A549 (cell line): ENCODE results near the gene NPRL2.

ENCODE experiments used
- EP300 ChIP-seq, 2 experiments: fragments of >200 bp; sonication (Bioruptor Twin); formaldehyde crosslinking; IDR thresholded peaks; 2 replicates in 1 of 2; 3 replicates in 1 of 2; pipeline ENCODE4 v1.6.1; 2016 to 2017
- ESRRA ChIP-seq: fragments of 150-350 bp; IDR thresholded peaks from 2 replicates; pipeline ENCODE4 v1.6.1; 2014; ENCODE audit warnings: mild to moderate bottlenecking, low read length, borderline replicate concordance
- HDAC2 ChIP-seq: fragments of 200-600 bp; sonication (generic); IDR thresholded peaks from 2 replicates; pipeline ENCODE4 v1.6.1; 2016
- JUN ChIP-seq, 2 experiments: fragments of >200 bp; sonication (Bioruptor Twin); formaldehyde crosslinking; IDR thresholded peaks; 2 replicates in 1 of 2; 3 replicates in 1 of 2; pipeline ENCODE4 v1.6.1; 2016 to 2017
- MAZ ChIP-seq: fragments of 150-350 bp; IDR thresholded peaks from 2 replicates; pipeline ENCODE4 v1.6.1; 2014; ENCODE audit warnings: antibody characterized with exemption, low read depth, low read length, borderline replicate concordance
- NFE2L2 ChIP-seq: fragments of 150-350 bp; conservative IDR thresholded peaks from 2 replicates; pipeline ENCODE4 v1.6.1; 2014; ENCODE audit warnings: low read length
- POLR2A ChIP-seq: IDR thresholded peaks from 2 replicates; pipeline ENCODE4 v1.6.1; 2012; ENCODE audit warnings: mild to moderate bottlenecking, low read length
- RFX5 ChIP-seq: fragments of 450-650 bp; IDR thresholded peaks from 2 replicates; pipeline ENCODE4 v1.7.1; 2014; ENCODE audit warnings: antibody characterized with exemption, mild to moderate bottlenecking, moderate library complexity
- TF ChIP-seq, protein P1 (sequence below): fragments of >200 bp; sonication (Bioruptor Twin); formaldehyde crosslinking; IDR thresholded peaks from 3 replicates; pipeline ENCODE4 v1.5.1; 2016
- TF ChIP-seq, protein P2 (sequence below): IDR thresholded peaks from 2 replicates; pipeline ENCODE4 v1.6.1; 2012

DNA sequence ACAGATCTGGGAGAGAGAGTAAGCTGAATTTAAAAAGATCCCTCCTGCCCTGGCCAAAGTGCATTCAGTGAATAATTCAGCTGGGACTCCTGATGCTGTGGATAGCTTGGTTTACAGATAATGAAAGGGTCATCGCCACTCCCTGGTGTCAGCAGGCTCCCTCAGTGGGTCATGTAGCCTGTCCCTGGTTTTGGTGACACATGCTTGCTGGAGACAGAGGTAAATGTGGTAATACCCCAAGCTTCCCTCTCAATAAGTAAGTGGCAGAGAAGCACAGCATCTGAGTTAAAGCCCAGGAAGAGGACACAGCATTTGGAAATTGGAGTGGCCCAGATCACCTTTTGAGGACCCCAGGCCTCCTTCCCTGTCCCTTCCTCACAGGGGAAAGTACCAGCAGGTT is 6.9 kb upstream of the NPRL2 start:
- TF ChIP-seq POLR2A (no peak), JUN (IDR thresholded peaks at IDR 0.05) (no peak), EP300 (IDR thresholded peaks at IDR 0.05) (no peak), RFX5 (no peak), NFE2L2 (no peak), ESRRA (no peak), MAZ (no peak), HDAC2 (no peak)
- TF ChIP-seq, protein P1, sequence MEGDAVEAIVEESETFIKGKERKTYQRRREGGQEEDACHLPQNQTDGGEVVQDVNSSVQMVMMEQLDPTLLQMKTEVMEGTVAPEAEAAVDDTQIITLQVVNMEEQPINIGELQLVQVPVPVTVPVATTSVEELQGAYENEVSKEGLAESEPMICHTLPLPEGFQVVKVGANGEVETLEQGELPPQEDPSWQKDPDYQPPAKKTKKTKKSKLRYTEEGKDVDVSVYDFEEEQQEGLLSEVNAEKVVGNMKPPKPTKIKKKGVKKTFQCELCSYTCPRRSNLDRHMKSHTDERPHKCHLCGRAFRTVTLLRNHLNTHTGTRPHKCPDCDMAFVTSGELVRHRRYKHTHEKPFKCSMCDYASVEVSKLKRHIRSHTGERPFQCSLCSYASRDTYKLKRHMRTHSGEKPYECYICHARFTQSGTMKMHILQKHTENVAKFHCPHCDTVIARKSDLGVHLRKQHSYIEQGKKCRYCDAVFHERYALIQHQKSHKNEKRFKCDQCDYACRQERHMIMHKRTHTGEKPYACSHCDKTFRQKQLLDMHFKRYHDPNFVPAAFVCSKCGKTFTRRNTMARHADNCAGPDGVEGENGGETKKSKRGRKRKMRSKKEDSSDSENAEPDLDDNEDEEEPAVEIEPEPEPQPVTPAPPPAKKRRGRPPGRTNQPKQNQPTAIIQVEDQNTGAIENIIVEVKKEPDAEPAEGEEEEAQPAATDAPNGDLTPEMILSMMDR = no peak
- TF ChIP-seq, protein P2, sequence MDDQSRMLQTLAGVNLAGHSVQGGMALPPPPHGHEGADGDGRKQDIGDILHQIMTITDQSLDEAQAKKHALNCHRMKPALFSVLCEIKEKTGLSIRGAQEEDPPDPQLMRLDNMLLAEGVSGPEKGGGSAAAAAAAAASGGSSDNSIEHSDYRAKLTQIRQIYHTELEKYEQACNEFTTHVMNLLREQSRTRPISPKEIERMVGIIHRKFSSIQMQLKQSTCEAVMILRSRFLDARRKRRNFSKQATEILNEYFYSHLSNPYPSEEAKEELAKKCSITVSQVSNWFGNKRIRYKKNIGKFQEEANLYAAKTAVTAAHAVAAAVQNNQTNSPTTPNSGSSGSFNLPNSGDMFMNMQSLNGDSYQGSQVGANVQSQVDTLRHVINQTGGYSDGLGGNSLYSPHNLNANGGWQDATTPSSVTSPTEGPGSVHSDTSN = no peak
